Stimulated activated CD8-positive, alpha-beta memory T cell treated with anti-CD3 and anti-CD28 coated beads, Interleukin-4, amount 100 ng/mL, for 24 hours (primary cell): Measurements from ENCODE around the gene MYO15A.
A peak's percentile ranks its signal among the peaks of the same experiment; 100 is the strongest.

Experiments used
- DNase-seq: peaks from one replicate; pipeline ENCODE4 v3.0.0-alpha.2; 2020; ENCODE audit warnings: low read depth

The MYO15A gene

DNA sequence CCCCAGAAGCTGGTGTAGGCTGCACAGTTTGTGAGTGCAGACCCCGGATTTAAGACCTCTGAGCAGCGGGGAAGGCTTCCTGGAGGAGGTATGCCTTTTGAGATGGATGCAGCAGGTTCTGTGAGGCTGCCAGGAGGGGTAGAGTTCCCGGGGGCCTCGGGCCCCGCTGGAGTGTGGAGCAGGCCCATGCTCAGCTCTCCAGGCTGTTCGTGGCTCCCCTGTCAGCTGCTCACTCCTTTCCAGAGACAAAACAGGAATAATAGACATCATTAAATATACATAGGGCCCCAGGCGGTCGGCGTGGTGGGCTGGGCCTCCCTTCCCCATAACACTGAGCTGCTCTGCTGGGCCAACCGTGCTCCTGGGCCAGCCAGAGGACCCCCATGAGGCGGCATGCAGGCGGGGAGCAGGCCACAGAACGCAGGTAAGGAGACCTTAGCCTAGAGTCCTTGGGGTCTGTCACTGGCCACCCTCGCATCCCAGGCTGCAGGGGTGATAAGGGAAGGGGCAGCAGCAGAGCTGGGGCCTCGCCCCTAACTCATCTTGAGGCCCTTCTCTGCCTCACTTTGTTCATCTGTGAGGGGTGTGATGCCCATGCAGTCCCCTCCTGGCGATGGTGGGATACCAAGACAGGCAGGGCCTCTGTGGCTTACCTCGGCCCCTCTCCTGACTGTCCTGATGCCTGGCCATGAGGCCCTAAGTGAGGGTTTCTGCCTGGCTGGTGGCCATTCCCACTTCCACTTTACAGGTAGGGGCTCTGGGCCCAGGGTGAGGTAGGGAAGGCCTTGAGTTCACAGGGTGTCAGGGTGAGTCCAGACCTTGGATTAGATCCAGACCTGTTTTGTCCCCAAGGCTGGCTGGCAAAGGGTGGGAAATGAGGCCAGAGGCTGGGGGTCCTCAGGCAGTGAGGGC is at the start of gene MYO15A:
Gene MYO15A, plus strand, starts transcription at position 356 of the 912 bp plus-strand sequence. CDS start 10,045 bp downstream, outside the sequence.
- DNase-seq: no peak

GRCh38 chr17:18059283-18059682 is 49.3 kb upstream of the MYO15A start:
- DNase-seq: no peak

DNA sequence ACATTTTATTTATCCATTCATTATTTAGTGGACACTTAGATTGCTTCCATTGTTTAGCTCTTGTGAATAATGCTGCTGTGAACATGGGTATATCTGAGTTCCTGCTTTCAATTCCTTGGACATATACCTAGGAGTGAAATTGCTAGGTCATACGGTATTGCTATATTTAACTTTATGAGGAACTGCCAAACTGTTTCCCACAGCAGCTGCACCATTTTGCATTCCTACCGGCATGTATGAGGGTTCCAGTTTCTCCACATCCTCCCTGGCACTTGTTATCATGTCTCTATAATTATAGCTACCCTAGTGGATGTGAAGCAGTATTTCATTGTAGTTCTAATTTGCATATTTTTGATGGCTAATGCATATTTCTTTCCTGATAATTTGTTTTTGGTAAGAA is 44.5 kb upstream of the MYO15A start:
- no peak for DNase-seq

DNA sequence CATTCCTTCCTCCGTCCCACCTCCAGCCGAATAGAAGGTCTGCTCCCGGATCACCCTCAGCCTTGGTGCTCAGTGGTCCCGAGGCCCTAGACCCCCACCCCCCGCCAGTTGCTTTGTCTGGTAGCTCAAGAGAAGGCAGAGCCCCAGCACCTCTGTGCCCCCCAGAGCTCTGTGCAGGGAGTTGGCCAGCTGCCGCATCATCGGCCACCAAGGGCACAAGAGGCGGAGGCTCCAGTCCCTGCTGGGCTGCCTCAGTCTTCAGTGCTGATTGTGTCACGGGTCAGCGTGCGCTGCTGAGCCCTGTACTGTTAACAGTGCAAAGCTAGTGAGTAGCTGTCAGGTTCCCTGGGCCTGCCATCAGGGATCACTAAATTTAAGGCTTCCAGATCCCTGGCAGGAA is 43.0 kb upstream of the MYO15A start:
- no peak for DNase-seq

DNA sequence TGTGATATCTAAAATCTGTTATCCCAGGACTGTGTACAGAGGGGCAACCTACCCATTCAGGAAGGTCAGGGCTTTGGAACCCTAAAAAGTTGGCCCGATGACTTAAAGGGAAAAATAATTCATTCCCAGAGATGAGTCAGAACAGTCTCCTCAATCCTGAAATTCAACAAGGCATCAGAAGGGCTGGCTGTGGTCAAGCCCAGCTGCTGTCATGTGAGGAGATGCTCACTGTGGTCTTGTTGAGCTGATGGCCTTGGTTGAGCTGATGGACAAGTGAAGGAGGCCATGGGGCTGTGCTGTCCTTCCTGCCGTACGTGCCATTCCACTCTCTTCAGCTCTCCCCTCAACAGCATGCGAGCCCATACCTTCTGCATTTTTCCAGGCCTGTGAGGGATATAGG is 41.7 kb upstream of the MYO15A start:
- no peak for DNase-seq

- DNase-seq: no peak
Observed at GRCh38 chr17:18069101-18069500, 39.5 kb upstream of the MYO15A start.

DNA sequence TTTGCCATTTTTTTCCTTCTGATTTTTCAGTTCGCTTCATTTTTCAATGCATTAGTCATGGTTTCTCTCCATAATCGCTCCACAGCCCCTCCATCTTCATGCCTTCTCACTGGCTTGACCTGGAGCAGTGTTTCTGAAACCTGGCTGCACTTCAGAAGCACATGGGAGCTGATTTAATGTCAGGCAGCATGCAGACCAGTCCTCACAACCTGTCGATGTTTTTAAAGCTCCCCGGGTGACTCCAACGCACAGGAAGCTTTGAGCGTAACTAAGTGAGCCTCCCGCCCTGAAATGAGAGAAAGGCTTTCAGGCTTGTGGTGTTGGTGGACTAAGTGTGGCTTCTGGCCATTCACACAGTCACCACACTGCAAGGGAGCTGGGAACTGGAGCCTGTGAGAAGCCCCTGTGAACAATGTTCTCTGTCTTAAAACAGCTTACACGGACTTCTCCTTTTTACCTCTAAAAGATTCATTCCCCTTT is 37.7 kb upstream of the MYO15A start:
- no peak for DNase-seq

DNA sequence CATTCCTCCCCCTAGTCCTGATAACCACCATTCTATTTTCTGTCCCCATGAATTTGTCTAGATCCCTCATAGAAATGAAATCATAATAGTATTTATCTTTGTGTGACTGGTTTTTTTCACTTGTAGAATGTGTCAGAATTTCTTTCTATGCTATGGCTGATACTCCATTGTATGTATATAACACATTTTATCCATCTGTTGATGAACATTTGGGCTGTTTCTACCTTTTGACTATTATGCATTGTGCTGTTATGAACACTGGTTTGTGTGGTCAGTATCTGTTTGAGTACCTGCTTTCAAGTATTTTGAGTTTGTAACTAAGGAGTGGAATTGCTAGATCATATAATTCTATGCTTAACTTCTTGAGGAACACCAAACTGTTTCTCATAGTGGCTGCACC is 36.8 kb upstream of the MYO15A start:
- no peak for DNase-seq

DNA sequence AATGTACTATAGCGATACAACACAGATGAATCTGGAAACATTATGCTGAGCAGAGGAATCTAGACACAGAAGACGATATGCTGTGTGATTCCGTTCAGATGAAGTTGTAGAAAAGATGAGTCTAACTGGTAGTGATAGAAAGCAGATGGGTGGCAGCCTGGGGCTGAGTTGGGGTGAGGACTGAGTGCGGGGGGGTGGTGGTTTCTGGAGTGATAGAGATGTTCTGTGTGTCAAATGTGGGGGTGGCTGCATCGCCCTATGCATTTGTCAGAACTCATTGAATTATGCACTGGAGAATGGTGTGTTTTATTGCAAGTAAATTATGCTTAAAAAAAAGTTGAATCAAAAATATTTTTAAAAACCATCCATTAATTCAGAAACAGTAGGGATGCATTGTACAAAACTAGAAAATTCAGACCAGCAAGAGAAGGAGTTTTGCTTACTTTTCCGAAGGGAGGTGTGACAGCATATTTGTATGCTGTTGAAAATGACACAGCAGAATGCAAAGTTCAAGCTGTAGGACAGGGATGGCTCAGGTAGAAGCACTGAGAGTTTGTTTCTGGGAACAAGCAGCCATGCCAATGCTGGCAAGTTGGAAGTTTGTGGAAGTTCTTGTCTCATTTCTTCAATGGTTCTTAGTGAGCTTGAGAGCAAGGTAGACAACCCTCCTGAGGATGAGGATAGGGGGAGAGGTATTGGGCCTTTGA is 33.8 kb upstream of the MYO15A start:
- no peak for DNase-seq

DNA sequence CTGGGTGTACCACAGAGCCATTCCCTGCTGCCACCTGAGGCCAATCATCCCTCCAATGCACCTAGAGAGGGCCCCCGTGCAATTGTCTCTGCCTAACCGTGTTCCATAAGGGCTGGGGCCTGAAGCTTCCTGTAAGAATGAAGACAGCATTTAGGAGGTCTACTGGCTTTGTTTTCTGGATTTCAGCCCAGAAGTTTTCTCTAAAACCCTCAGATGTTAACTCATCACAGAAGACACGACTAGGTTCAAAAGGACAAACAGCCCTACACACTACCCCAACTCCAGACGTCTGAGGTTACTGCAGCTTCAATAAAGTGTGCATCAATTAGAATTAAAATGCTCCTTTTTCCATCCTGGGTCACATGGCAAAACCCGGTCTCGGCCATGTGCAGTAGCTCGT is 31.6 kb upstream of the MYO15A start:
- no peak for DNase-seq

DNA sequence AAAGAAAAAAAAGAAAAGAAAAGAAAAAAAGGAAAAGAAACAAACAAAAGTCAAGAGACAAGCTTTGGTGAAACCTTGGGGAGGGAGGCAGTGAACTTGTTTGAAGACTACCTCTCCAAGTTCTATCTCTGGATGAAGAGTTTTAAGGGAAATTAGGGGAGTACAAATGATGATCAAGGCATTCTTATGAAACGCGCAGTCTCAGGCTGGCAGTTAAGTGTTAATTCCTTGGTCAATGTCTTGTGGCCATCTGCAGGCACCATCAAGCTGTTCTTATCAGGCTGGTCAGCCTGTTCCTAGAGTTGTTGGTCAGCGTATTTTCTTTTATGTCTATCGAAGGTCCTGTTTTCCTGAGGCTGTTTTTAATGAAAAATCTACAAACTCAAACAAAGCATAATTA is 29.0 kb upstream of the MYO15A start:
- DNase-seq: no peak

DNA sequence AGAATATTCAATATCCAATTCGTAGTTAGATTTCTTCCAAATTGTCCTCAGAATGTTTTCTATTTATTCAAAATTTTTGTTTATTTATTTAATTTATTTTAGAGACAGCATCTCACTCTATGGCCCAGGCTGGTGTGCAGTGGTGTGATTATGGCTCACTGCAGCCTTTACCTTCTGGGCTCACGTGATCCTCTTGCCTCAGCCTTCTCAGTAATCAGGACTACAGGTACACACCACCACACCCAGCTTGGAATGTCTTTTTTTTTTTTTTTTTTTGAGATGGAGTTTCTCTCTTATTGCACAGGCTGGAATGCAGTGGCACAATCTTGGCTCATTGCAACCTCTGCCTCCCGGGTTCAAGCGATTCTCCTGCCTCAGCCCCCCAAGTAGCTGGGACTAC is 24.3 kb upstream of the MYO15A start:
- no peak for DNase-seq

DNA sequence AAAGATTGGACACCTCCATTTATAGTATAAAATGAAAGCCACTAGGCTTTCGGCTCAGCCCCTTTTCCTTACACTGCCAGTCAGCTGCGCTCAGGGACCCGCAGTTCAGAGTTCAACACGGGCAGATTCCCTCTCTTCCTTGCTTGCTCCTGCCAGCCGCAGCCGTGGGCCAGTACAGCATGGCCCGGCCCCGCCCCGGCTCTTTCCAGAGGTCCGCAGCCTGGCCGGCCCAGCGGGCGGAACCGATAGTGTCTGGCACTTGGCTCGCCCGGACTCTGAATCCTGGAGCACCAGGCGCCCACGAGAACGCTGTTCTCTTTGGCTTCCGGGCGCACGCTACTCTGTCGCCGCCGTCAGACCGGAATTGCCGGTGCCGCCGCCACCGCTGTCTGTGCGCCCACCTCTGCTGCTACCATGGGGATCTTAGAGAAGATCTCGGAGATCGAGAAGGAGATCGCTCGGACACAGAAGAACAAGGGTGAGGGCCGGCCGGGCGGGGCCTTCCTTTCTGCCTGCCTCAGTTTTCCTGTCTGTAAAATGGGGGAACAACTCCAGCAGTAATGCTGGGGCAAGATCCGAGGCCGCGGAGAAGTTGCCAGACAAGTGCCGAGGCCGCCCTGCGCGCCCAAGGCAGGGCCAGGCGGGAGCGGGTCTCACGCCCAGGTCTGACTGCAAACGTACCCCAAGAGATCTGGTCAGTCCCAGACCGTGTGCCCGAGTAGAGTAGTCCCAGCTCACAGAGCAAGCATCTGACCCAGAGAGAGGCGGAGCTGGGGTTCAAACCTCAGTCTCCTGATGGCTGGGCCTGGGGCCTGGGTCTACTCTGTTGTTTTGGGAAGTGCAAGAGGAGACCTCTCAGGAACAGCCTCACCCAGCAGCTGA is 20.7 kb upstream of the MYO15A start, which contains the start of gene DRG2:
Gene DRG2, plus strand, starts transcription at position 339 of the 882 bp plus-strand sequence. Its CDS starts 76 bp downstream, at position 415.
- DNase-seq: peak; percentile 80

DNA sequence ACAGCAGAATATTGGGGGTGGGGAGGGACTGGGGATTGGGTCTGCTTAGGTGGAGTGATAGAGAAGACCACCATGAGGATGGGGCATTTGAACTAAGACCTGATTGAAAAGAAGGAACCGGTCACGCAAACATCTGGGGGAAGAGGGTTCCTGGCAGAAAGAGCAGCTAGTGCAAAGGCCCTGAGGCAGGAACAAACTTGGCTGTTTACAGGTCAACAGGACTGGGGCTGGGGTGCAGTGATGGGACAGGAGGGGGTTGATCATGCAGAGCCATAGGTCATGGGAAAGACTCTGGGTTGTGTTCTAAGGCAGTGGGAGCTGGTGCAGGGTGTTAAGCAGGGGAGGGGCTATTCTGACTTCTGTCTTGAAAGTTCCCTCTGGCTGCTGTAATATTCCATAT is 18.9 kb upstream of the MYO15A start:
- no peak for DNase-seq

DNA sequence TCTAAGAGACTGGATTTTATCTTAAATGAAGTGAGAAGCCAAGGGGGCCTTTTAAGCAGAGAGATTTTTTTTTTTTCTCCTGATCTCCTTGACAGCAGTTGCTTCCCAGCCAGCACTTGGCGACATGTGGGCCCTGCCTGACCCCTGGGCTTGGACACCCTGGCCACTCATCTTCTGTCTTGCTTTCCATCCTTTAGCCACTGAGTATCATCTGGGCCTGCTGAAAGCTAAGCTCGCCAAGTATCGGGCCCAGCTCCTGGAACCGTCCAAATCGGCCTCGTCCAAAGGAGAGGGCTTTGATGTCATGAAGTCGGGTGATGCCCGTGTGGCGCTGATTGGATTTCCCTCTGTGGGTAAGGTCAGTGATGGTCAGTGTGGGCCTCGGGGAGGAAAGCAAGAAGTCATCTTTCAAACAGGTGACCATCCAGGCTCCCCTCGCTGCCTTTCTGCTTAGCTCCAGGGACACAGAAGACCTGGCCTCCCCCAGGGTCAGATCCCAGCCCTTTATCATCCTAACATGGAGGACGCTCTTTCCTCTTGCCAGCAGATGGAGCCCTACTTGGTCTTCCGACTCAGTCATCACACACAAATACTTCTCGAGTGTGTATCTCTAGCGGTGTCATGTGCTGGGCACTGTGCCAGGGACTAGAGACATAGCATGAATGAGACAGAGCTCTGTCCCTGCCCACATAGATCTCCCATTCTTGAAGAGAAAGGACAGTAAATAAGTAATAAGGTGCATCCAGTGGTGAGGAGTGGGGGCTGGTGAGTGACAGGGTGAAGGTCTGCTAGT is 14.7 kb upstream of the MYO15A start:
- DNase-seq: no peak

- no peak for DNase-seq
Observed at GRCh38 chr17:18094409-18094807, 14.1 kb upstream of the MYO15A start.

- DNase-seq: no peak
Observed at GRCh38 chr17:18099516-18099915, 9.0 kb upstream of the MYO15A start.

- DNase-seq: no peak
Observed at GRCh38 chr17:18100616-18101015, 7.9 kb upstream of the MYO15A start.

DNA sequence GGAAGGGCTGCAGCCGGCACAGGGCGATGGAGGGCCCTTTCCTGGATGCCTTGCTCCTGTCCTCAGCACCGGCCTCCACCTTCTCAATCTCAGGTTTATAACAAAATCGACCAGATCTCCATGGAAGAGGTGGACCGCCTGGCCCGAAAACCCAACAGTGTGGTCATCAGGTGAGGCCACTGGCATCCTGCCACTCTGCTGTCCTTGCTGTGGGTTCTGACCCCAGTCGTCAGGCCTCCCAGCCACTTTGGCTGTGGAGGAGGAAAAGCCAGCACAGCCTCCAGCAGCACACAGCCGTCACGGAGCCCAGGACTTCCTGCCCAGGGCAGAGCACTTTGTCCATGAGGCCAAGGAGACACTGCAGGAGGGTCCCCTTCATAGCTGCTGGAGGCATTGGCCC is 6.7 kb upstream of the MYO15A start:
- no peak for DNase-seq

GRCh38 chr17:18102640-18103039 is 5.9 kb upstream of the MYO15A start:
- no peak for DNase-seq

DNA sequence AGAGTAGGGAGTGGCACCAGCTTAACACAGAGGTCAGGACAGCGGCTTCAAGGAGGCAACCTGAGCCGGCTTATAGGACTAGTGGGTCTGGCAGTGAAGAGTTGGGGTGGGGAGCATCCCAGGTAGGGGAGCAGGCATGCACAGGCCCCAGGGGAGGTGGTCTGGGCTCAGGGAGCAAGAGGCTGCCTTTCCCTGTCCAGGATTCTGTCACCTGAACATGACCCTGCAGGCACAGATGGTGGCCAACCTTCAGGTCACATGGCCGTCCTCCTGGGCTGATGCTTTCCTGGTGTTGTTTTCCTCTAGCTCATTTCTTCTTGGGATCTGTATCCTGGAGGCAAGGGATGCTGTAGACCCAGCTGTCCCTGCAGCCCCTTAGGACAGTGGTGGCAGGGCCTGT is 3.5 kb upstream of the MYO15A start:
- DNase-seq: no peak
